ENCODE data around the gene RHOB.

- no peak for TF ChIP-seq POLR2AphosphoS5 (IDR thresholded peaks at IDR 0.05; ENCODE audit: low read depth, low read length)
- no peak for TF ChIP-seq POLR2A (IDR thresholded peaks at IDR 0.05; ENCODE audit: low read depth, low read length)
Observed at GRCh38 chr2:20481798-20482405, 35.0 kb downstream of the RHOB start.

Data from GM12892 (cell line).